HFF-Myc (cell line): ENCODE measurements around the gene SCARB1.

Experiments
- DNase-seq: peaks from one replicate; pipeline ENCODE4 v3.0.0-alpha.2; 2011; ENCODE audit warnings: low read depth; ENCODE audit errors: extremely low read depth
- H3K4me3 ChIP-seq: replicated peaks from 2 replicates; pipeline ENCODE4 v1.5.1; 2011; ENCODE audit warnings: low read depth, mild to moderate bottlenecking, control low read depth, low read length
- TF ChIP-seq, protein P1 (sequence below): IDR thresholded peaks from 2 replicates; pipeline ENCODE4 v1.5.1; 2012; ENCODE audit warnings: mild to moderate bottlenecking, low read depth, low read length, control low read depth; ENCODE audit errors: missing control alignments

The SCARB1 gene

DNA sequence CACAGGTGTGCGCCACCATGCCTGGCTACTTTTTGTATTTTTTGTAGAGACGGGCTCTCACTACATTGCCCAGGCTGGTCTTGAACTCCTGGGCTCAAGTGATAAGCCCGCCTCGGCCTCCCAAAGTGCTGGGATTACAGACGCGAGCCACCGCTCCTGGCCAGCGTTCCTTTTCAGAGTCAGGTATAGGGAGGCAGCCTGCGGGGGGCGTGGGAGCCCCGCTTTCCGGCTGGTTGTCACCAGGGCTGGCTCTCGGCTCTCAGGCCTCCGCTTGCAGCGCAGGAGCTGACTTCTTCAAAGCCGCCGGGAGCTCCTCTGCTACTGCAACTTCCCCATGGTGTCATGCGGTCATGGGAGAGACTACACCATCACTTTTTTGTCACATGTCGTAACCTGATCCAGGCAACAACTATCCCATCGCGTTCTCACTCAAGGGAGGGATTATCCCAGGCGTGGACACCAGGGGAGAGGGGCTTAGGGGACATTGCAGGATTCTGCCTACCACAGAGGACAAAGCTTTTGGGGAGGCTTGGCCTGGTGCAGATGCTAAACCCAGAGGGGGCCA, 129.4 kb downstream of the SCARB1 start:
- no peak overlapping the region for H3K4me3 ChIP-seq
- DNase-seq = no peak
- TF ChIP-seq, protein P1, sequence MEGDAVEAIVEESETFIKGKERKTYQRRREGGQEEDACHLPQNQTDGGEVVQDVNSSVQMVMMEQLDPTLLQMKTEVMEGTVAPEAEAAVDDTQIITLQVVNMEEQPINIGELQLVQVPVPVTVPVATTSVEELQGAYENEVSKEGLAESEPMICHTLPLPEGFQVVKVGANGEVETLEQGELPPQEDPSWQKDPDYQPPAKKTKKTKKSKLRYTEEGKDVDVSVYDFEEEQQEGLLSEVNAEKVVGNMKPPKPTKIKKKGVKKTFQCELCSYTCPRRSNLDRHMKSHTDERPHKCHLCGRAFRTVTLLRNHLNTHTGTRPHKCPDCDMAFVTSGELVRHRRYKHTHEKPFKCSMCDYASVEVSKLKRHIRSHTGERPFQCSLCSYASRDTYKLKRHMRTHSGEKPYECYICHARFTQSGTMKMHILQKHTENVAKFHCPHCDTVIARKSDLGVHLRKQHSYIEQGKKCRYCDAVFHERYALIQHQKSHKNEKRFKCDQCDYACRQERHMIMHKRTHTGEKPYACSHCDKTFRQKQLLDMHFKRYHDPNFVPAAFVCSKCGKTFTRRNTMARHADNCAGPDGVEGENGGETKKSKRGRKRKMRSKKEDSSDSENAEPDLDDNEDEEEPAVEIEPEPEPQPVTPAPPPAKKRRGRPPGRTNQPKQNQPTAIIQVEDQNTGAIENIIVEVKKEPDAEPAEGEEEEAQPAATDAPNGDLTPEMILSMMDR = no peak

DNA sequence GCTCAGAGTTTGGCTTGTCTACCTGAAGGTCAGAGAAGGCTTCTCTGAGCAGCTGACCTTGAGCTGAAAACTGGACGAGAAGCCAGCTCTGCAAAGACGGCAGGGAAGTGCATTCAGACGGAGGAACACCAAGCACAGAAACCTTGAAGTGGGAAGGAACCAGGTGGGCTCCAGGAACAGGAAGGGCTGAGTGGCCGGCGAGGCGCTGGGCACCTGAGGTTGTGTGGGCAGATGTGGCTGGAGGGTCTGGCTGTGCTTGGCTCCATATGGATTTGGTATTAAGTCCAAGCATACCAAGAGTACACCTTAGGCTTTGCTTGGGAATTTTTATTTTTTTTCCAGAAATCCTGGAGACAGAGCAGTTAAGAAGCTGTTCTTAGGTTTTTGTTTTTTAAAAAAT, 130.6 kb downstream of the SCARB1 start:
- TF ChIP-seq, protein P1 = no peak
- DNase-seq = no peak
- no peak overlapping the region for H3K4me3 ChIP-seq

DNA sequence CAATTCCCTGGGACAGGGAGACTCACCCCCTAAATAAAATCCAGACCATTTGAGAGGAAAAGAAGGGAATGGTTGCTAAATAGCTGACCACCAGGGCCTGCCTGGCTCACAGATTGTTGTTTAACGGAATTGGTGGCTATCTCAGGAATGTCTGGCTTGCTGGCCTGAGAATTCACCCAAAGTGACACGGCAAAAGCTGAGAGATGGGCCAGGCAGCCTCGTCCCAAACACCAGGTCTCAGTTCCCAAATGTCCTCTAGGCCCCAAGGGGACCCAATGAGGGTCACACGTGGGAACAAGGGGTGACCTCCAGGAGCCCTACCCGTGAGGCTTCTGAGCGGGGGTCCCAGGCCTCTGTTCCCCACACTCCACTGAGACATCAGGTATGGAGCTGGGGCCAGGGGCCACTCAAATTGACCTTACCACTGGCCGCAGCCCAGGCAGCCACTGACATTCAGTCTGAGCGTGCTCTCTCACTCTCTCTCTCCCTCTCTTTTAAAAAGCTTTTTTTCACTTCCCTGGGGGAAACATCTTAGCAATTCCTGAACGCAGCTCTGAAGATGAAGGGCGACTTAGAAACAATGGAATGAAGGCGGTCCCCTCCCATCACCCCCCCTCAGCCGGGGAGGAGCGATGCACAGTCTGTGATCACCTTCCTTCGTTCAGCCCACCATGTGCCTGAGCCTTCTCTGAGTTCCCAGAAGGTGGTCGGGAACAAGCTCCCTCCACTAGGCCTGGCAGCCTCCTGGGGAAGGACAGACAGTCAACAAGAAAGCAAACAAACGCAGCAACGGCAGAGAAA, 131.2 kb downstream of the SCARB1 start:
- TF ChIP-seq, protein P1 = no peak
- no peak for DNase-seq
- no peak overlapping the region for H3K4me3 ChIP-seq

DNA sequence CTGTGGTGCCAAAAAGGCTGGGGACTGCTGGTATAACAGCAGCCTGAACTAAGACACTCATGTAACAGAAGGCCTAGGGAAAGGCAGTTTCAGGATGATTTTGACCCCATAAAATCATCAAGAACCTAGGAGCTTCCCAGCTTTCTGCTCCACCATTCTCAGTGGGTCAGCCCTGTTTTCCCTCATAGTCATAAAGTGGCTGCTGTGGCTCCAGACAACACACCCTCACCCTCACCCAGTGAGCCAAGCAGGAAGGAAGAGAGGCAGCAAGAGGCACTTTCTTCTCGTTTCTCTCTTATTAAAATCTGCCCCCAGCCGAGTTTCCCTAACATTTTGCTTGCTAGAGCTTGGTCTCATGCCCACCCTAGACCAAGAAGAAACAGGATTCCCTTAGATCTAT, 131.8 kb downstream of the SCARB1 start:
- no peak for DNase-seq
- no peak overlapping the region for H3K4me3 ChIP-seq
- TF ChIP-seq, protein P1 = no peak

DNA sequence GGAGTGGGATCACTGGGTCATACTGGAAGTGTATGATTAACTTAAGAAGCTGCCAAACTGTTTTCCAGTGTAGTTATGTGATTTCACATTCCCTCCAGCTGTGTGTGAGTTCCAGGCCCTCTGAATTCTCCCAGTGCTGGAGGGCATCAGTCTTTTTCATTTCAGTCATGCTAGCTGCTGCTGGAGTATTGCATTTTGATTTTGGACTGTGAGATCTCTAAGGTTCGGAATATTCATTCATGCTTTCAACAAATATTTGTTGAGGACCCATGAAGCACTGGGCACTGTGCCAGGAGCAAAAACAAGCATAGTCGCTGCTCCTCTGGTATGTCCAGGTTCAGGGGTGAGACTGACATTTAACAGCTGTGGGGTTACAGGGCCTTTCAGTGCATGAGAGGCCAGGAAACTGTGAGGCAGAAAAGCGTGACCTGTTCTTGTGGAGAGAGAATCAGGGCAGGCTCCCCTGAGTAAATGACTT, 133.2 kb downstream of the SCARB1 start:
- no peak for DNase-seq
- TF ChIP-seq, protein P1 = no peak
- no peak overlapping the region for H3K4me3 ChIP-seq

DNA sequence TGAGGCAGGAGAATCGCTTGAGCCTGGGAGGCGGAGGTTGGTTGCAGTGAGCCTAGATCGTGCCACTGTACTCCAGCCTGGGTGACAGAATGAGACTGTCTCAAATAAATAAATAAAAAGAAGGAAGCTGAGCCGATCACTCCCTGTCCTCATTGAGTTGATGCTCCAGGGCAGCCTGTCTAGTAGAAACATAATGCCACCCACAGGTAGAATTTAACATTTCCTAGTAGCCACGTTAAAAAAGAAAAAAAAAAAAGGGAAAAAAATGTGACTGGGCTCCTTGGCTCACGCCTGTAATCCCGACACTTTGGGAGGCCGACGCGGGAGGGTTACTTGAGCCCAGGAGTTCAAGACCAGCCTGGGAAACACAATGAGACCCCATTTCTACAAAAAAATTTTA, 135.7 kb downstream of the SCARB1 start:
- no peak for DNase-seq
- TF ChIP-seq, protein P1 = no peak
- no peak overlapping the region for H3K4me3 ChIP-seq
